Sigmoid colon (tissue), 4 donors: ENCODE results near the gene ARRDC2.

ENCODE experiments used
- CTCF ChIP-seq, 4 experiments: fragments of 450-650 bp in 3 of 4; fragments of 200-600 bp in 1 of 4; IDR thresholded peaks; one replicate each; pipeline ENCODE4 v1.5.1; 2016 to 2019; ENCODE audit warnings: antibody characterized with exemption in 4 of 4, mild to moderate bottlenecking in 3 of 4, moderate library complexity in 2 of 4
- EP300 ChIP-seq, 4 donors: sonication (generic); formaldehyde crosslinking; IDR thresholded peaks; one replicate each; pipeline ENCODE4 v1.6.1; 2017; ENCODE audit warnings: antibody characterized with exemption in 4 of 4
- POLR2A ChIP-seq, 2 donors: fragments of 450-650 bp; IDR thresholded peaks; one replicate each; pipeline ENCODE4 v1.6.1; 2016; ENCODE audit warnings: antibody characterized with exemption in 2 of 2, mild to moderate bottlenecking in 2 of 2, moderate library complexity in 2 of 2
- POLR2AphosphoS5 ChIP-seq, 4 donors: sonication (generic); formaldehyde crosslinking; IDR thresholded peaks; one replicate each; pipeline ENCODE4 v1.6.1; 2017; ENCODE audit warnings: antibody characterized with exemption in 4 of 4

GRCh38 chr19:18053576-18054219 is 45.7 kb downstream of the ARRDC2 start:
- TF ChIP-seq POLR2AphosphoS5 (IDR thresholded peaks at IDR 0.05) (no peak), CTCF (IDR thresholded peaks at IDR 0.05) (no peak), EP300 (IDR thresholded peaks at IDR 0.05) (no peak), POLR2A (IDR thresholded peaks at IDR 0.05) (no peak)
